Liver (tissue), 9 donors: ENCODE data around the gene OSCAR. TPM values are rescaled to one million over a fixed set of nuclear protein-coding genes. Genes with fewer than 3 reads are reported as not detected.

Experiments
- DNase-seq: peaks from one replicate; pipeline ENCODE4 v3.0.0-alpha.2; 2017; ENCODE audit warnings: low spot score
- H3K27ac ChIP-seq, 2 donors: one replicate each; pipeline ENCODE4 v1.7.0; 2013; ENCODE audit warnings: inconsistent platforms in 2 of 2, low read length in 2 of 2, control low read depth in 1 of 2, low read depth in 1 of 2, mild to moderate bottlenecking in 1 of 2
- H3K27me3 ChIP-seq, 4 donors: one replicate each; pipeline versions ENCODE4 v1.6.1 to v1.7.0; 2013; ENCODE audit warnings: low read length in 3 of 4, inconsistent platforms in 1 of 4, mild to moderate bottlenecking in 1 of 4, moderate library complexity in 1 of 4; ENCODE audit not compliant: control insufficient read depth in 4 of 4, insufficient read depth in 4 of 4
- H3K36me3 ChIP-seq, 4 donors: one replicate each; pipeline versions ENCODE4 v1.6.1 to v1.7.0; 2013; ENCODE audit warnings: low read length in 3 of 4, mild to moderate bottlenecking in 3 of 4, low read depth in 1 of 4, moderate library complexity in 1 of 4; ENCODE audit not compliant: control insufficient read depth in 4 of 4, insufficient read depth in 3 of 4
- H3K4me1 ChIP-seq, 4 donors: one replicate each; pipeline versions ENCODE4 v1.6.1 to v1.7.0; 2013; ENCODE audit warnings: low read length in 3 of 4, mild to moderate bottlenecking in 3 of 4, moderate library complexity in 1 of 4; ENCODE audit not compliant: control insufficient read depth in 4 of 4, insufficient read depth in 4 of 4
- H3K4me3 ChIP-seq, 3 donors: one replicate each; pipeline versions ENCODE4 v1.6.1 to v1.7.0; 2013; ENCODE audit warnings: low read length in 3 of 3, control low read depth in 1 of 3, low read depth in 1 of 3, mild to moderate bottlenecking in 1 of 3
- H3K9ac ChIP-seq, 2 donors: one replicate each; pipeline ENCODE4 v1.7.0; 2013; ENCODE audit warnings: low read length in 2 of 2, mild to moderate bottlenecking in 2 of 2, moderate library complexity in 2 of 2, control low read depth in 1 of 2, low read depth in 1 of 2
- H3K9me3 ChIP-seq, 4 donors: one replicate each; pipeline versions ENCODE4 v1.6.1 to v1.7.0; 2013; ENCODE audit warnings: low read length in 3 of 4; ENCODE audit not compliant: control insufficient read depth in 4 of 4
- ATF3 ChIP-seq: IDR thresholded peaks from 2 replicates; pipeline ENCODE4 v1.6.1; 2016; ENCODE audit warnings: antibody characterized with exemption
- CTCF ChIP-seq: fragments of 150-350 bp; IDR thresholded peaks from 2 replicates; pipeline ENCODE4 v1.5.1; 2017; ENCODE audit warnings: improper control_type of control experiment, low read depth, low read length; ENCODE audit not compliant: missing input control
- EGR1 ChIP-seq, 2 donors: IDR thresholded peaks; 2 replicates each; pipeline ENCODE4 v1.6.1; 2016 to 2018; ENCODE audit warnings: antibody characterized with exemption in 2 of 2, low read depth in 2 of 2
- GABPA ChIP-seq, 2 donors: IDR thresholded peaks in 1 of 2; conservative IDR thresholded peaks in 1 of 2; 2 replicates each; pipeline ENCODE4 v1.6.1; 2016; ENCODE audit warnings: antibody characterized with exemption in 2 of 2, mild to moderate bottlenecking in 1 of 2, moderate library complexity in 1 of 2
- HNF4A ChIP-seq, 2 donors: conservative IDR thresholded peaks; 2 replicates each; pipeline ENCODE4 v1.6.1; 2016; ENCODE audit warnings: antibody characterized with exemption in 2 of 2, mild to moderate bottlenecking in 2 of 2
- JUND ChIP-seq, 2 donors: IDR thresholded peaks; 2 replicates each; pipeline ENCODE4 v1.6.1; 2016; ENCODE audit warnings: antibody characterized with exemption in 2 of 2
- MAX ChIP-seq: IDR thresholded peaks from 2 replicates; pipeline ENCODE4 v1.6.1; 2016; ENCODE audit warnings: antibody characterized with exemption
- RAD21 ChIP-seq, 2 donors: IDR thresholded peaks; 2 replicates each; pipeline ENCODE4 v1.6.1; 2016; ENCODE audit warnings: antibody characterized with exemption in 2 of 2, mild to moderate bottlenecking in 2 of 2
- RXRA ChIP-seq, 2 donors: IDR thresholded peaks; 2 replicates each; pipeline ENCODE4 v1.6.1; 2017 to 2018; ENCODE audit warnings: antibody characterized with exemption in 2 of 2, mild to moderate bottlenecking in 1 of 2
- TAF1 ChIP-seq: conservative IDR thresholded peaks from 2 replicates; pipeline ENCODE4 v1.6.1; 2016; ENCODE audit warnings: antibody characterized with exemption, mild to moderate bottlenecking
- WGBS: extraction: QIAGEN DNeasy Blood & Tissue Kit; methylation state at CpG from one replicate; pipeline ENCODE4 v1.1.7; 2013; 5-methylcytosine and 5-hydroxymethylcytosine counted together
- polyA plus RNA-seq, 2 donors: library from polyadenylated mRNA; stranded (reverse) in 1 of 2; unstranded in 1 of 2; fragments of 200-250 nt in 1 of 2; fragments of >200 nt in 1 of 2; fragmentation: Nextera tagmentation in 1 of 2; extraction: Ambion mirVana in 1 of 2; gene quantifications; one replicate each; pipeline versions ENCODE4 v1.2.1 to v1.2.3, GENCODE V29; 2013 to 2015
- total RNA-seq, 2 donors: library from RNA; depleted of rRNA; stranded (reverse); fragments of >200 nt; gene quantifications; one replicate each; pipeline ENCODE4 v1.2.3, GENCODE V29; 2014
- TF ChIP-seq, protein P1 (sequence below): IDR thresholded peaks from 2 replicates; pipeline ENCODE4 v1.6.1; 2016; ENCODE audit warnings: antibody characterized with exemption, mild to moderate bottlenecking
- donor health status: healthy.
- donor health status: healthy.
- donor health status: healthy.
- donor health status: healthy.
- donor health status: healthy.

Gene OSCAR
- total and polyA plus RNA-seq, 4 donors, result 0.60 to 2.0 (median 0.83) TPM

DNA sequence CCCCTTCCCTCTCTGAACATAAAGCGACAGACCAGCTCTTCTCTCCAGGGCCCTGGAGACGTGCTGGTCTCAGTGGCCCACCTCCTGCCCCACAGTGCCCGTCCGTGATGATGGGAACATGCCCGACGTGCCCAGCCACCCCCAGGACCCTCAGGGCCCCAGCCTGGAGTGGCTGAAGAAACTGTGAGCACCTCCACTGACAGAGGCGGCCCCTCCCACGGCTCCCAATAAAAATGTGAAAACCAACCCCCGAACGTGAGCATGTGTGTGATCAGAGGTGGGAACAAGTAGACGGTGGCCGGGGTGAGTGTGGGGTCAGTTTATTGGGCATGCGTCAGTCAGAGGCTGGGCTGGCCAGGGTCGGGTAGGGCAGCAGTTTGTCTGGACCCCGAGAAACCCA lies 6.1 kb upstream of the OSCAR start:
- WGBS, result 89% methylated on average over 15 of the region's 15 CpGs
- Histone ChIP-seq H3K36me3 (peaks cover 14 to 47% (median 18%) of the 10 kb centered on the region in 4 donors), H3K4me3 (no peak overlapping the region)

GRCh38 chr19:54105796-54106195 lies 5.2 kb upstream of the OSCAR start:
- DNase-seq, result no peak
- no peak overlapping the region for H3K9ac ChIP-seq
- TF ChIP-seq ATF3, result no peak
- no peak for TF ChIP-seq TAF1
- TF ChIP-seq RAD21 (IDR thresholded peaks at IDR 0.05), result no peak
- TF ChIP-seq EGR1 (IDR thresholded peaks at IDR 0.05; ENCODE audit: low read depth in 2 of 2), result no peak
- TF ChIP-seq, protein P1, sequence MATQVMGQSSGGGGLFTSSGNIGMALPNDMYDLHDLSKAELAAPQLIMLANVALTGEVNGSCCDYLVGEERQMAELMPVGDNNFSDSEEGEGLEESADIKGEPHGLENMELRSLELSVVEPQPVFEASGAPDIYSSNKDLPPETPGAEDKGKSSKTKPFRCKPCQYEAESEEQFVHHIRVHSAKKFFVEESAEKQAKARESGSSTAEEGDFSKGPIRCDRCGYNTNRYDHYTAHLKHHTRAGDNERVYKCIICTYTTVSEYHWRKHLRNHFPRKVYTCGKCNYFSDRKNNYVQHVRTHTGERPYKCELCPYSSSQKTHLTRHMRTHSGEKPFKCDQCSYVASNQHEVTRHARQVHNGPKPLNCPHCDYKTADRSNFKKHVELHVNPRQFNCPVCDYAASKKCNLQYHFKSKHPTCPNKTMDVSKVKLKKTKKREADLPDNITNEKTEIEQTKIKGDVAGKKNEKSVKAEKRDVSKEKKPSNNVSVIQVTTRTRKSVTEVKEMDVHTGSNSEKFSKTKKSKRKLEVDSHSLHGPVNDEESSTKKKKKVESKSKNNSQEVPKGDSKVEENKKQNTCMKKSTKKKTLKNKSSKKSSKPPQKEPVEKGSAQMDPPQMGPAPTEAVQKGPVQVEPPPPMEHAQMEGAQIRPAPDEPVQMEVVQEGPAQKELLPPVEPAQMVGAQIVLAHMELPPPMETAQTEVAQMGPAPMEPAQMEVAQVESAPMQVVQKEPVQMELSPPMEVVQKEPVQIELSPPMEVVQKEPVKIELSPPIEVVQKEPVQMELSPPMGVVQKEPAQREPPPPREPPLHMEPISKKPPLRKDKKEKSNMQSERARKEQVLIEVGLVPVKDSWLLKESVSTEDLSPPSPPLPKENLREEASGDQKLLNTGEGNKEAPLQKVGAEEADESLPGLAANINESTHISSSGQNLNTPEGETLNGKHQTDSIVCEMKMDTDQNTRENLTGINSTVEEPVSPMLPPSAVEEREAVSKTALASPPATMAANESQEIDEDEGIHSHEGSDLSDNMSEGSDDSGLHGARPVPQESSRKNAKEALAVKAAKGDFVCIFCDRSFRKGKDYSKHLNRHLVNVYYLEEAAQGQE, result no peak
- TF ChIP-seq RXRA (IDR thresholded peaks at IDR 0.05), result no peak
- no peak for TF ChIP-seq GABPA (IDR thresholded peaks at IDR 0.05 in 1 of 2, conservative IDR thresholded peaks at IDR 0.05 in 1 of 2)
- TF ChIP-seq HNF4A (conservative IDR thresholded peaks at IDR 0.05), result no peak
- H3K4me1 ChIP-seq, result peaks cover 0 to 24% (median 9%) of the 10 kb centered on the region in 4 donors
- no peaks in the 10 kb centered on the region for H3K9me3 ChIP-seq
- H3K27me3 ChIP-seq, result no peaks in the 10 kb centered on the region
- 95% methylated on average over 10 of the region's 10 CpGs for WGBS
- peaks cover 14 to 44% (median 16%) of the 10 kb centered on the region in 4 donors for H3K36me3 ChIP-seq
- no peak overlapping the region for H3K27ac ChIP-seq
- no peak overlapping the region for H3K4me3 ChIP-seq

More for the DNA sequence above, 6.1 kb upstream of the OSCAR start:
- no peak for TF ChIP-seq RAD21 (IDR thresholded peaks at IDR 0.05)
- no peak for TF ChIP-seq JUND (IDR thresholded peaks at IDR 0.05)
- TF ChIP-seq GABPA (IDR thresholded peaks at IDR 0.05 in 1 of 2, conservative IDR thresholded peaks at IDR 0.05 in 1 of 2), result no peak
- TF ChIP-seq, protein P1, result no peak
- TF ChIP-seq MAX, result no peak
- no peak for TF ChIP-seq CTCF
- no peak for TF ChIP-seq TAF1
- no peak for TF ChIP-seq HNF4A (conservative IDR thresholded peaks at IDR 0.05)
- Histone ChIP-seq H3K9ac (no peak overlapping the region), H3K9me3 (no peaks in the 10 kb centered on the region), H3K27me3 (no peaks in the 10 kb centered on the region), H3K27ac (no peak overlapping the region), H3K4me1 (peaks cover 0 to 24% (median 9%) of the 10 kb centered on the region in 4 donors)
- no peak for DNase-seq
